ENCODE data around the gene FBXL17. TPM values are rescaled to one million over a fixed set of nuclear protein-coding genes. Genes with fewer than 3 reads are reported as not detected.

Gene FBXL17
- total and polyA plus RNA-seq, 2 experiments from 2014 or later, result 1.8 to 13.1 TPM

DNA sequence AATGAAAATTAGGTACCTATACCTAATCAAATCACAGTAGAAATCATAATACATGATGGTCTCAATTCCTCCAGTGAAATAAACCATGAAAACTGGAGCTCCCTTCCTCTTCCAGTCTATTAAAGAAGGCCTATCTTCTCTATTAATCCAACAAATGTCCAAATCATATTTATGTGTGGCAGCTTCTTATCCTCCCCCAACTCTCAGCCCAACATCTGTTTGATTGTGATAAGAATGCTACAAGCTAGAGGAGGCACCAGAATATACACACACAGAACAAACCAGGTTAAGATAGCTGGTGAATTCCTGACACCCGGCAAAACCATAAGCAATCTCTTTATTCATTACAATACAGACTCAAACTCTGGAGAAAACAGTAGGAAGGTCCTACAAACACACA is 110.8 kb downstream of the FBXL17 start:
- in situ Hi-C loops (cut with MboI), result no loop called here
- no peak overlapping the region for H2AFZ ChIP-seq
- H3K9me2 ChIP-seq (ENCODE audit: insufficient read depth), result no peaks in the 10 kb centered on the region
- TF ChIP-seq EZH2phosphoT487 (IDR thresholded peaks at IDR 0.05; ENCODE audit: insufficient read depth, low read depth) (no peak), EZH2 (IDR thresholded peaks at IDR 0.05; ENCODE audit: insufficient read depth, poor library complexity, severe bottlenecking) (no peak)
- no peaks in the 10 kb centered on the region for H3K36me3 ChIP-seq (ENCODE audit: low read depth)
- H3K79me2 ChIP-seq (ENCODE audit: insufficient read depth), result no peaks in the 10 kb centered on the region
- no peaks in the 10 kb centered on the region for H3K9me3 ChIP-seq (ENCODE audit: low read depth)
- no peak for DNase-seq
- no peaks in the 10 kb centered on the region for H3F3A ChIP-seq (ENCODE audit: insufficient read depth)
- no peak overlapping the region for H3K9ac ChIP-seq
- no peak overlapping the region for H3K27ac ChIP-seq
- H3K4me3 ChIP-seq, result no peak overlapping the region
- 94 to 97% methylated on average over 1 of the region's 1 CpG for WGBS, 2 experiments (ENCODE audit: low coverage in 1 of 2, low lambda C conversion rate in 2 of 2, missing lambda C conversion rate in 2 of 2)
- H3K4me2 ChIP-seq (ENCODE audit: unreplicated experiment), result no peak overlapping the region
- H4K20me1 ChIP-seq (ENCODE audit: insufficient read depth), result no peaks in the 10 kb centered on the region
- peaks cover 5% of the 10 kb centered on the region; the same call in 1 of the 2 replicates for H3K4me1 ChIP-seq (ENCODE audit: insufficient read depth)
- H3K27me3 ChIP-seq (replicated peaks; ENCODE audit: insufficient read depth), result no peaks in the 10 kb centered on the region

DNA sequence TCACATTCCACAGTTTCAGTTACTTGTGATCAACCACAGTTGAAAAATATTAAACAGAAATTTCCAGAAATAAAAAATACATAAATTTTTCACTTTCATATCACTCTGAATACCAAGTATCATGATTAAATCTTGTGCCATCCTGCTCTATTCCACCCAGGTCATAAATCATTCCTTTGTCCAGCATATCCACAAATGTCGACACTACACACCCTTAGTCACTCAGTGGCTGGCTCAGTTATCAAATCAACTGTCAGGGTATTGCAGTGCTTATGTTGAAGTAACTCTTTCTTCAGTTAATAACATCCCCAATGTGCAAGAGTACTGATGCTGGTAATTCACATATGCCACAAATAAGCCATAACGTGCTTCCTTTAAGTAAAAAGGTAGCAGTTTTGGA is 115.7 kb downstream of the FBXL17 start:
- H3K9me3 ChIP-seq (ENCODE audit: low read depth), result no peaks in the 10 kb centered on the region
- in situ Hi-C loops (cut with MboI), result loop anchor here (10.0 kb wide), 1 partner anchor 79 kb away; no protein-coding TSS in a partner anchor
- H3K27me3 ChIP-seq (replicated peaks; ENCODE audit: insufficient read depth), result no peaks in the 10 kb centered on the region
- H3K9ac ChIP-seq, result no peak overlapping the region
- 93 to 94% methylated on average over 2 of the region's 2 CpGs for WGBS, 2 experiments (ENCODE audit: low coverage in 1 of 2, low lambda C conversion rate in 2 of 2, missing lambda C conversion rate in 2 of 2)
- no peak for TF ChIP-seq EZH2phosphoT487 (IDR thresholded peaks at IDR 0.05; ENCODE audit: insufficient read depth, low read depth)
- TF ChIP-seq EZH2 (IDR thresholded peaks at IDR 0.05; ENCODE audit: insufficient read depth, poor library complexity, severe bottlenecking), result no peak
- no peak overlapping the region for H3K4me3 ChIP-seq
- H3K36me3 ChIP-seq (ENCODE audit: low read depth), result no peaks in the 10 kb centered on the region
- H4K20me1 ChIP-seq (ENCODE audit: insufficient read depth), result no peaks in the 10 kb centered on the region
- DNase-seq, result peak; percentile 13
- no peaks in the 10 kb centered on the region for H3F3A ChIP-seq (ENCODE audit: insufficient read depth)
- H3K27ac ChIP-seq, result no peak overlapping the region
- peaks cover 5% of the 10 kb centered on the region; the same call in 1 of the 2 replicates for H3K4me1 ChIP-seq (ENCODE audit: insufficient read depth)
- H3K4me2 ChIP-seq (ENCODE audit: unreplicated experiment), result no peak overlapping the region
- H3K9me2 ChIP-seq (ENCODE audit: insufficient read depth), result no peaks in the 10 kb centered on the region
- H3K79me2 ChIP-seq (ENCODE audit: insufficient read depth), result no peaks in the 10 kb centered on the region
- no peak overlapping the region for H2AFZ ChIP-seq

DNA sequence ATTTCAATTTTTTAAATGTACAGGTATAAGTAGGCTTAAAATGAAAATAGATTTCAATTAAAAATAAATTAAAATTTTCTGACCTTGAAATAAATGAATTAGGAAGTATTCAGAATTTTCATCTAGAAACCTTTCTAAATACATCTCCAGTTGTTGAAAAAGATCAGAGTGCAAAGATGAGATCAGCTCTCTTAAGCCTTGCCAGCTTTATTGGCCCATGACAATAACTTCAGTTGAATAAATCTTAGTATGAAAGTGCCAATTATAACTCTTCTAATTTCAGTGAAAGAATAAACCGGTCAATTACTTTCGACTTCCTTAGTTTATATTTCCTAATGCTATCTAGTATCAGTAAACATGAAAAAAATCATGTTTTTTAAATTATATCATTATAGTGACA is 117.4 kb downstream of the FBXL17 start:
- Histone ChIP-seq H3K4me1 (ENCODE audit: insufficient read depth) (peaks cover 14% of the 10 kb centered on the region), H3K27me3 (replicated peaks; ENCODE audit: insufficient read depth) (no peaks in the 10 kb centered on the region), H4K20me1 (ENCODE audit: insufficient read depth) (no peaks in the 10 kb centered on the region), H3K9me3 (ENCODE audit: low read depth) (no peaks in the 10 kb centered on the region), H3K36me3 (ENCODE audit: low read depth) (no peaks in the 10 kb centered on the region), H2AFZ (no peak overlapping the region), H3K79me2 (ENCODE audit: insufficient read depth) (no peaks in the 10 kb centered on the region), H3K9me2 (ENCODE audit: insufficient read depth) (no peaks in the 10 kb centered on the region), H3K9ac (no peak overlapping the region), H3K27ac (no peak overlapping the region), H3K4me2 (ENCODE audit: unreplicated experiment) (no peak overlapping the region), H3F3A (ENCODE audit: insufficient read depth) (0 out of 2 replicates have a peak, but pooled peaks cover under 1% of the 10 kb centered on the region), H3K4me3 (no peak overlapping the region)
- TF ChIP-seq EZH2phosphoT487 (IDR thresholded peaks at IDR 0.05; ENCODE audit: insufficient read depth, low read depth), result no peak
- no peak for TF ChIP-seq EZH2 (IDR thresholded peaks at IDR 0.05; ENCODE audit: insufficient read depth, poor library complexity, severe bottlenecking)
- in situ Hi-C loops (cut with MboI), result loop anchor here (10.0 kb wide), 1 partner anchor 80 kb away; no protein-coding TSS in a partner anchor
- DNase-seq, result no peak
- 69 to 78% methylated on average over 2 of the region's 2 CpGs for WGBS, 2 experiments (ENCODE audit: low coverage in 1 of 2, low lambda C conversion rate in 2 of 2, missing lambda C conversion rate in 2 of 2)

DNA sequence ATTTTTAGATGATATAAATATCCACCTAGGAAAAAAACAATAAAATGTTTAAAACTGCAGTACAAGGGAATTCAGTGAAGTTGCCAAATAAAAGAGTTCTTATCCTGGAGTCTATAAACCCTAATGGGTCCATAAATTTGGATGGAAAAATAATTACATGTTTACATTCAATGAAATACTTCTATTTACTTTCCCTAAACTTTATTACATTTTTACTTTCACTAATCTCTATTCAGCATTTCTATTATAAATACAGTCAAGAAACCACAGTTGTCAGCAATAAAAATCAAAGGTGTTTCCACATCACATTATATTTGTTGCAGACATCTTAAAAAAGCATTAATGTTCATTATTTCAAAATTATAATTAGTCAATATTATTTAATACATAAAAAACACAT is 118.6 kb downstream of the FBXL17 start:
- no peak overlapping the region for H2AFZ ChIP-seq
- H3K27me3 ChIP-seq (replicated peaks; ENCODE audit: insufficient read depth), result no peaks in the 10 kb centered on the region
- TF ChIP-seq EZH2phosphoT487 (IDR thresholded peaks at IDR 0.05; ENCODE audit: insufficient read depth, low read depth) (no peak), EZH2 (IDR thresholded peaks at IDR 0.05; ENCODE audit: insufficient read depth, poor library complexity, severe bottlenecking) (no peak)
- no peaks in the 10 kb centered on the region for H4K20me1 ChIP-seq (ENCODE audit: insufficient read depth)
- peaks cover 11% of the 10 kb centered on the region; the same call in 1 of the 2 replicates for H3F3A ChIP-seq (ENCODE audit: insufficient read depth)
- H3K9me3 ChIP-seq (ENCODE audit: low read depth), result no peaks in the 10 kb centered on the region
- no peak overlapping the region for H3K4me2 ChIP-seq (ENCODE audit: unreplicated experiment)
- no peaks in the 10 kb centered on the region for H3K36me3 ChIP-seq (ENCODE audit: low read depth)
- no peak overlapping the region for H3K27ac ChIP-seq
- no peak overlapping the region for H3K9ac ChIP-seq
- DNase-seq, result no peak
- H3K4me3 ChIP-seq, result no peak overlapping the region
- in situ Hi-C loops (cut with MboI), result loop anchor here (10.0 kb wide), 1 partner anchor 81 kb away; no protein-coding TSS in a partner anchor
- H3K4me1 ChIP-seq (ENCODE audit: insufficient read depth), result peaks cover 26% of the 10 kb centered on the region
- no peaks in the 10 kb centered on the region for H3K9me2 ChIP-seq (ENCODE audit: insufficient read depth)
- no peaks in the 10 kb centered on the region for H3K79me2 ChIP-seq (ENCODE audit: insufficient read depth)

DNA sequence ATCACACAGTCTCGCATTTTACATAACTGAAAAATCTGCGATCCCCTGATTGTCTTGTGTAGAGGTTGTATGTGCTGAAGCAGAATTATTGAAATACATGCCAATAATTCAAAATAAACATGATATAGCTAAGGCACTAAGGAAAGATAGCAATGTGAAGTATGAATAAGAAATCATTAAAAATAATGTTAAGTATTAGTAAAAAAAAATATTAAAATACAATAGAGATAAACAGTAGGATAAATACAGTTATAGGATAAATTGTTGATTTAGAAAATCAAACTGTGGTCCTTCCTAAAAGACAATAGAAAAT is 121.1 kb downstream of the FBXL17 start:
- H3K4me3 ChIP-seq, result peak overlapping the region; percentile 65; the same call in 1 of the 2 replicates

More for the DNA sequence above, 121.1 kb downstream of the FBXL17 start:
- H3K9ac ChIP-seq, result no peak overlapping the region
- no peaks in the 10 kb centered on the region for H3K36me3 ChIP-seq (ENCODE audit: low read depth)
- H3F3A ChIP-seq (ENCODE audit: insufficient read depth), result peaks cover 14% of the 10 kb centered on the region; the same call in 1 of the 2 replicates
- peaks cover 28% of the 10 kb centered on the region for H3K4me1 ChIP-seq (ENCODE audit: insufficient read depth)
- no peak for DNase-seq
- no peak overlapping the region for H3K27ac ChIP-seq
- no peaks in the 10 kb centered on the region for H3K9me2 ChIP-seq (ENCODE audit: insufficient read depth)
- no peaks in the 10 kb centered on the region for H3K9me3 ChIP-seq (ENCODE audit: low read depth)
- H3K79me2 ChIP-seq (ENCODE audit: insufficient read depth), result no peaks in the 10 kb centered on the region
- TF ChIP-seq EZH2 (IDR thresholded peaks at IDR 0.05; ENCODE audit: insufficient read depth, poor library complexity, severe bottlenecking) (no peak), EZH2phosphoT487 (IDR thresholded peaks at IDR 0.05; ENCODE audit: insufficient read depth, low read depth) (no peak)
- H3K27me3 ChIP-seq (replicated peaks; ENCODE audit: insufficient read depth), result no peaks in the 10 kb centered on the region
- 0% methylated on average over 2 of the region's 2 CpGs for WGBS, 2 experiments (ENCODE audit: low coverage in 1 of 2, low lambda C conversion rate in 2 of 2, missing lambda C conversion rate in 2 of 2)
- in situ Hi-C loops (cut with MboI), result loop anchor here (10.0 kb wide), 1 partner anchor 84 kb away; no protein-coding TSS in a partner anchor
- peak overlapping the region; percentile 79 for H2AFZ ChIP-seq
- no peaks in the 10 kb centered on the region for H4K20me1 ChIP-seq (ENCODE audit: insufficient read depth)
- peak overlapping the region; percentile 91 for H3K4me2 ChIP-seq (ENCODE audit: unreplicated experiment)

Measured in GM23248 (cell line).